Measurements from ENCODE around the gene SERP2. TPM values are rescaled to one million over a fixed set of nuclear protein-coding genes. Genes with fewer than 3 reads are reported as not detected.

Gene SERP2
- total and polyA plus RNA-seq, 8 donors, result 1.0 to 255 (median 9.3) TPM; not detected in 1

GRCh38 chr13:44411841-44412240 lies 38.2 kb downstream of the SERP2 start:
- H3K9me3 ChIP-seq, result no peaks in the 10 kb centered on the region
- no peaks in the 10 kb centered on the region for H3K4me1 ChIP-seq
- 71 to 87% (median 81%) methylated on average over 2 of the region's 2 CpGs for WGBS, 5 donors
- no peak for DNase-seq
- no peaks in the 10 kb centered on the region for H3K27me3 ChIP-seq
- intact Hi-C loops (cut with DNase I; ENCODE audit: low total_unique reads), result no loop called here
- H3K27ac ChIP-seq, result no peak overlapping the region
- TF ChIP-seq POLR2AphosphoS5 (IDR thresholded peaks at IDR 0.05) (no peak), EP300 (IDR thresholded peaks at IDR 0.05) (no peak), CTCF (IDR thresholded peaks at IDR 0.05) (no peak), POLR2A (IDR thresholded peaks at IDR 0.05) (no peak)
- H3K4me3 ChIP-seq, result no peak overlapping the region
- H3K36me3 ChIP-seq, result no peaks in the 10 kb centered on the region

- H3K36me3 ChIP-seq, result no peaks in the 10 kb centered on the region
Measured at GRCh38 chr13:44412346-44412935, 38.8 kb downstream of the SERP2 start.

GRCh38 chr13:44413095-44413494 lies 39.5 kb downstream of the SERP2 start:
- H3K4me3 ChIP-seq, result no peak overlapping the region
- no peaks in the 10 kb centered on the region for H3K27me3 ChIP-seq
- no peak overlapping the region for H3K27ac ChIP-seq
- no peaks in the 10 kb centered on the region for H3K4me1 ChIP-seq
- intact Hi-C loops (cut with DNase I; ENCODE audit: low total_unique reads), result no loop called here
- no peaks in the 10 kb centered on the region for H3K36me3 ChIP-seq
- TF ChIP-seq CTCF (IDR thresholded peaks at IDR 0.05) (no peak), POLR2AphosphoS5 (IDR thresholded peaks at IDR 0.05) (no peak), EP300 (IDR thresholded peaks at IDR 0.05) (no peak), POLR2A (IDR thresholded peaks at IDR 0.05) (no peak)
- no peak for DNase-seq
- no peaks in the 10 kb centered on the region for H3K9me3 ChIP-seq
- 84 to 88% (median 87%) methylated on average over 13 of the region's 13 CpGs for WGBS, 5 donors

More at GRCh38 chr13:44412346-44412935, 38.8 kb downstream of the SERP2 start:
- TF ChIP-seq POLR2A (IDR thresholded peaks at IDR 0.05), result no peak
- DNase-seq, result peak in 1 of 2 donors; percentile 34
- peak overlapping the region in 1 of 5 donors; percentile 42 for H3K27ac ChIP-seq
- H3K27me3 ChIP-seq, result no peaks in the 10 kb centered on the region
- intact Hi-C loops (cut with DNase I; ENCODE audit: low total_unique reads), result no loop called here
- H3K4me3 ChIP-seq, result no peak overlapping the region
- WGBS, 5 donors, result 77 to 83% (median 80%) methylated on average over 16 of the region's 16 CpGs
- no peaks in the 10 kb centered on the region for H3K4me1 ChIP-seq
- no peaks in the 10 kb centered on the region for H3K9me3 ChIP-seq

GRCh38 chr13:44414716-44415115 lies 41.1 kb downstream of the SERP2 start:
- Histone ChIP-seq H3K4me1 (no peaks in the 10 kb centered on the region), H3K4me3 (no peak overlapping the region), H3K27ac (no peak overlapping the region), H3K9me3 (no peaks in the 10 kb centered on the region), H3K36me3 (no peaks in the 10 kb centered on the region), H3K27me3 (no peaks in the 10 kb centered on the region)
- intact Hi-C loops (cut with DNase I; ENCODE audit: low total_unique reads), result no loop called here
- WGBS, 5 donors, result 91 to 98% (median 95%) methylated on average over 25 to 26 of the region's 26 CpGs
- no peak for DNase-seq
- TF ChIP-seq POLR2A (IDR thresholded peaks at IDR 0.05), result no peak
- no peak for TF ChIP-seq CTCF (IDR thresholded peaks at IDR 0.05)
- no peak for TF ChIP-seq POLR2AphosphoS5 (IDR thresholded peaks at IDR 0.05)
- no peak for TF ChIP-seq EP300 (IDR thresholded peaks at IDR 0.05)

- H3K27ac ChIP-seq, result no peak overlapping the region
- 86 to 90% (median 89%) methylated on average over 15 of the region's 15 CpGs for WGBS, 5 donors
- no peaks in the 10 kb centered on the region for H3K9me3 ChIP-seq
- TF ChIP-seq POLR2AphosphoS5 (IDR thresholded peaks at IDR 0.05), result no peak
- no peak for TF ChIP-seq POLR2A (IDR thresholded peaks at IDR 0.05)
- H3K27me3 ChIP-seq, result no peaks in the 10 kb centered on the region
- no peak overlapping the region for H3K4me3 ChIP-seq
- no peaks in the 10 kb centered on the region for H3K36me3 ChIP-seq
- no peak for DNase-seq
- intact Hi-C loops (cut with DNase I; ENCODE audit: low total_unique reads), result no loop called here
- no peaks in the 10 kb centered on the region for H3K4me1 ChIP-seq
Measured at GRCh38 chr13:44415815-44416214, 42.2 kb downstream of the SERP2 start.
